Endothelial cell of umbilical vein (primary cell): ENCODE results near the gene C6orf141. TPM values are rescaled to one million over a fixed set of nuclear protein-coding genes. Genes with fewer than 3 reads are reported as not detected.

Experiments used
- BruUV-seq: library from RNA; stranded (reverse); fragments of 400-500 nt; replicated peaks from 2 replicates; lab custom pipeline; 2021; lab: Mats Ljungman, UMichigan
- CTCF ChIA-PET: fragments of 300-600, 350-600 bp; sonication (Branson Sonifier 250); formaldehyde crosslinking; loops from one replicate; lab custom pipeline; 2021; ENCODE audit warnings: antibody characterized with exemption, inconsistent platforms; lab: Charles Lee
- POLR2A ChIA-PET: fragments of 300-600, 350-600 bp; sonication (Branson Sonifier 250); formaldehyde crosslinking; loops from one replicate; lab custom pipeline; 2021; ENCODE audit warnings: antibody characterized with exemption, inconsistent platforms; lab: Charles Lee
- DNase-seq: peaks from one replicate; pipeline ENCODE4 v3.0.0-alpha.2; 2011; ENCODE audit warnings: low read depth, low spot score
- FAIRE-seq: peaks from 2 replicates; lab custom pipeline; 2011; peaks lifted over from hg19 to GRCh38; lab: Jason Lieb, UNC
- H2AFZ ChIP-seq: 2 replicates; pipeline ENCODE4 v1.6.0; 2012; ENCODE audit warnings: low read depth, low read length, control low read depth, inconsistent platforms
- H3K27ac ChIP-seq: 2 replicates; pipeline ENCODE4 v1.5.1; 2011; ENCODE audit warnings: low read depth, mild to moderate bottlenecking, control low read depth, low read length, moderate library complexity; ENCODE audit not compliant: insufficient read depth
- H3K27me3 ChIP-seq, 2 experiments: 2 replicates each; pipeline versions ENCODE4 v1.6.0 to v1.6.1; 2011; ENCODE audit warnings: low read length in 2 of 2, mixed read lengths in 1 of 2; ENCODE audit not compliant: control insufficient read depth in 2 of 2, insufficient read depth in 2 of 2
- H3K36me3 ChIP-seq, 2 experiments: 2 replicates in 1 of 2; 3 replicates in 1 of 2; pipeline ENCODE4 v1.5.1; 2011; ENCODE audit warnings: low read length in 2 of 2, mild to moderate bottlenecking in 1 of 2, moderate library complexity in 1 of 2; ENCODE audit not compliant: control insufficient read depth in 2 of 2, insufficient read depth in 2 of 2; ENCODE audit errors: extremely low read depth in 1 of 2
- H3K4me1 ChIP-seq: 3 replicates; pipeline ENCODE4 v1.5.1; 2011; ENCODE audit warnings: mild to moderate bottlenecking, low read length; ENCODE audit not compliant: control insufficient read depth, insufficient read depth; ENCODE audit errors: extremely low read depth
- H3K4me2 ChIP-seq: 2 replicates; pipeline ENCODE4 v1.6.1; 2011; ENCODE audit warnings: low read length, control low read depth, mixed read lengths; ENCODE audit not compliant: insufficient read depth
- H3K4me3 ChIP-seq, 3 experiments: fragments of 200-600 bp in 1 of 3; sonication (generic), shearing (Covaris generic) in 1 of 3; replicated peaks in 1 of 3; 2 replicates each; pipeline ENCODE4 v1.5.1; 2011 to 2016; ENCODE audit warnings: control low read depth in 3 of 3, low read length in 3 of 3, mild to moderate bottlenecking in 2 of 3, inconsistent platforms in 1 of 3, low read depth in 1 of 3, moderate library complexity in 1 of 3; ENCODE audit not compliant: insufficient read depth in 1 of 3
- H3K79me2 ChIP-seq: 2 replicates; pipeline ENCODE4 v1.6.0; 2012; ENCODE audit warnings: low read length, inconsistent platforms; ENCODE audit not compliant: control insufficient read depth, insufficient read depth
- H3K9ac ChIP-seq: replicated peaks from 2 replicates; pipeline ENCODE3; 2011; ENCODE audit warnings: low read length, control low read depth; ENCODE audit not compliant: insufficient read depth; ENCODE audit errors: extremely low read depth
- H3K9me1 ChIP-seq: replicated peaks from 3 replicates; pipeline ENCODE4 v1.6.0; 2011; ENCODE audit warnings: mild to moderate bottlenecking, low read length; ENCODE audit not compliant: control insufficient read depth, insufficient read depth; ENCODE audit errors: extremely low read depth
- H3K9me3 ChIP-seq: replicated peaks from 2 replicates; pipeline ENCODE4 v1.5.1; 2012; ENCODE audit warnings: low read length, inconsistent platforms; ENCODE audit not compliant: control insufficient read depth, insufficient read depth
- H4K20me1 ChIP-seq: replicated peaks from 2 replicates; pipeline ENCODE3; 2011; ENCODE audit warnings: mild to moderate bottlenecking, low read length; ENCODE audit not compliant: control insufficient read depth, insufficient read depth; ENCODE audit errors: extremely low read depth
- EZH2 ChIP-seq: IDR thresholded peaks from 2 replicates; pipeline ENCODE4 v1.6.1; 2012; ENCODE audit warnings: borderline replicate concordance, low read depth, mild to moderate bottlenecking, moderate library complexity, low read length, inconsistent platforms; ENCODE audit not compliant: severe bottlenecking
- FOS ChIP-seq: IDR thresholded peaks from 2 replicates; pipeline ENCODE4 v1.6.1; 2011; ENCODE audit warnings: mild to moderate bottlenecking, low read length, moderate library complexity, borderline replicate concordance; ENCODE audit not compliant: insufficient read depth
- GATA2 ChIP-seq: IDR thresholded peaks from 2 replicates; pipeline ENCODE4 v1.7.0; 2011; ENCODE audit warnings: low read depth, mild to moderate bottlenecking, moderate library complexity, mixed read lengths, low read length; ENCODE audit not compliant: insufficient read length, insufficient read depth
- JUN ChIP-seq: IDR thresholded peaks from 2 replicates; pipeline ENCODE4 v1.6.1; 2011; ENCODE audit warnings: borderline replicate concordance, low read depth; ENCODE audit not compliant: insufficient read length, insufficient read depth
- MAX ChIP-seq: IDR thresholded peaks from 2 replicates; pipeline ENCODE4 v1.6.1; 2011; ENCODE audit not compliant: insufficient read depth, insufficient read length
- MYC ChIP-seq: IDR thresholded peaks from one replicate; pipeline ENCODE4 v1.6.1; 2011; ENCODE audit warnings: mild to moderate bottlenecking, low read depth, low read length
- POLR2A ChIP-seq: IDR thresholded peaks from 2 replicates; pipeline ENCODE4 v1.6.1; 2012; ENCODE audit warnings: low read depth, mild to moderate bottlenecking, control low read depth, low read length
- POLR2AphosphoS5 ChIP-seq: IDR thresholded peaks from 2 replicates; pipeline ENCODE4 v1.6.1; 2012; ENCODE audit warnings: low read depth, mild to moderate bottlenecking, control low read depth, low read length, moderate library complexity; ENCODE audit not compliant: insufficient read depth
- dilution Hi-C: fragments of 300-500 bp; cut with MboI; formaldehyde crosslinking; loops from one replicate; pipeline ENCODE4 v1.15.0; 2019; ENCODE audit warnings: low sequenced_read_pairs; ENCODE audit not compliant: extremely low pct_ligation_motif_present
- intact Hi-C: fragments of 100-400 bp; cut with micrococcal nuclease; formaldehyde crosslinking; loops from one replicate; pipeline ENCODE4 v1.10.0; 2022
- polyA plus RNA-seq, 4 experiments: library from polyadenylated mRNA; depleted of rRNA in 3 of 4; stranded (reverse) in 3 of 4; unstranded in 1 of 4; fragments of >200 nt; gene quantifications; 2 replicates each; pipeline versions ENCODE4 v1.2.1 to v1.2.3, GENCODE V29; 2011 to 2012; ENCODE audit warnings: missing spikeins in 1 of 4
- total RNA-seq: library from RNA; stranded (reverse); gene quantifications from 2 replicates; pipeline ENCODE4 v1.2.3, GENCODE V29; 2021
- TF ChIP-seq, protein P1 (sequence below), 2 donors: IDR thresholded peaks; 1 replicate in 1 of 2; 2 replicates in 1 of 2; pipeline ENCODE4 v1.5.1; 2011; ENCODE audit warnings: low read length in 2 of 2, mild to moderate bottlenecking in 2 of 2, moderate library complexity in 2 of 2, control low read depth in 1 of 2, inconsistent platforms in 1 of 2, low read depth in 1 of 2; ENCODE audit not compliant: insufficient read depth in 1 of 2; ENCODE audit errors: extremely low read depth in 1 of 2

Gene C6orf141
- total and polyA plus RNA-seq, 2 donors (not counting 3 experiments of a cell fraction or from before 2014, with no cell fraction given), result 5.7 to 15.5 TPM

- TF ChIP-seq POLR2A (no peak), POLR2AphosphoS5 (no peak), GATA2 (no peak), MAX (no peak), MYC (no peak), EZH2 (no peak), FOS (no peak), JUN (no peak)
- TF ChIP-seq, protein P1, sequence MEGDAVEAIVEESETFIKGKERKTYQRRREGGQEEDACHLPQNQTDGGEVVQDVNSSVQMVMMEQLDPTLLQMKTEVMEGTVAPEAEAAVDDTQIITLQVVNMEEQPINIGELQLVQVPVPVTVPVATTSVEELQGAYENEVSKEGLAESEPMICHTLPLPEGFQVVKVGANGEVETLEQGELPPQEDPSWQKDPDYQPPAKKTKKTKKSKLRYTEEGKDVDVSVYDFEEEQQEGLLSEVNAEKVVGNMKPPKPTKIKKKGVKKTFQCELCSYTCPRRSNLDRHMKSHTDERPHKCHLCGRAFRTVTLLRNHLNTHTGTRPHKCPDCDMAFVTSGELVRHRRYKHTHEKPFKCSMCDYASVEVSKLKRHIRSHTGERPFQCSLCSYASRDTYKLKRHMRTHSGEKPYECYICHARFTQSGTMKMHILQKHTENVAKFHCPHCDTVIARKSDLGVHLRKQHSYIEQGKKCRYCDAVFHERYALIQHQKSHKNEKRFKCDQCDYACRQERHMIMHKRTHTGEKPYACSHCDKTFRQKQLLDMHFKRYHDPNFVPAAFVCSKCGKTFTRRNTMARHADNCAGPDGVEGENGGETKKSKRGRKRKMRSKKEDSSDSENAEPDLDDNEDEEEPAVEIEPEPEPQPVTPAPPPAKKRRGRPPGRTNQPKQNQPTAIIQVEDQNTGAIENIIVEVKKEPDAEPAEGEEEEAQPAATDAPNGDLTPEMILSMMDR (IDR thresholded peaks at IDR 0.05; ENCODE audit: extremely low read depth in 1 of 2, insufficient read depth in 1 of 2, low read depth in 1 of 2, low read length in 2 of 2), result no peak
- intact Hi-C loops, result no loop called here
- Histone ChIP-seq H3K4me2 (no peak overlapping the region), H3K36me3 (no peaks in the 10 kb centered on the region), H4K20me1 (no peaks in the 10 kb centered on the region), H3K27me3 (peaks cover 4 to 7% of the 10 kb centered on the region in 2 experiments), H3K9me3 (no peaks in the 10 kb centered on the region), H3K4me1 (no peaks in the 10 kb centered on the region), H3K9ac (no peak overlapping the region), H3K27ac (no peak overlapping the region), H3K4me3 (no peak overlapping the region), H2AFZ (no peak overlapping the region), H3K79me2 (no peaks in the 10 kb centered on the region), H3K9me1 (no peaks in the 10 kb centered on the region)
- dilution Hi-C loops, result no loop called here
- ChIA-PET CTCF (no interaction called here), POLR2A (no interaction called here)
- no peak for DNase-seq
- FAIRE-seq, result no peak
- no TSS peak for BruUV-seq
Measured at GRCh38 chr6:49526598-49526997, 23.9 kb upstream of the C6orf141 start.
